ENCODE measurements around the gene OLFML2B. TPM values are rescaled to one million over a fixed set of nuclear protein-coding genes. Genes with fewer than 3 reads are reported as not detected.
"Not testable (repeated sequence)": the region's sequence is repeated elsewhere in the genome, so short reads cannot be mapped to it uniquely, and the experiment has no call there.

OLFML2B gene
- total RNA-seq, 1 experiment from 2014 or later = 0.29 TPM

GRCh38 chr1:162035241-162035640 lies 11.6 kb upstream of the OLFML2B start:
- DNase-seq (ENCODE audit: low read depth) = peak; percentile 80

- no peak for DNase-seq (ENCODE audit: low read depth)
These were observed 9.8 kb upstream of the OLFML2B start for GRCh38 chr1:162033428-162033827.

GRCh38 chr1:162030759-162031280 lies 7.2 kb upstream of the OLFML2B start:
- DNase-seq (ENCODE audit: low read depth) = no peak

- no peak for DNase-seq (ENCODE audit: low read depth)
These were observed 5.5 kb upstream of the OLFML2B start for GRCh38 chr1:162029157-162029556.

GRCh38 chr1:162028726-162029125 lies 5.1 kb upstream of the OLFML2B start:
- DNase-seq (ENCODE audit: low read depth) = no peak

GRCh38 chr1:162026881-162027280 lies 3.2 kb upstream of the OLFML2B start:
- DNase-seq (ENCODE audit: low read depth) = no peak

GRCh38 chr1:162025541-162025940 lies 1.9 kb upstream of the OLFML2B start:
- DNase-seq (ENCODE audit: low read depth) = no peak

GRCh38 chr1:162023181-162023546 lies 505 bp downstream of the OLFML2B start:
- DNase-seq (ENCODE audit: low read depth) = no peak

- no peak for DNase-seq (ENCODE audit: low read depth)
These were observed 1.0 kb downstream of the OLFML2B start for GRCh38 chr1:162022626-162023025.

GRCh38 chr1:162021124-162021523 lies 2.5 kb downstream of the OLFML2B start:
- DNase-seq (ENCODE audit: low read depth) = no peak

- no peak for DNase-seq (ENCODE audit: low read depth)
These were observed 3.5 kb downstream of the OLFML2B start for GRCh38 chr1:162020150-162020549.

GRCh38 chr1:162019446-162019845 lies 4.2 kb downstream of the OLFML2B start:
- DNase-seq (ENCODE audit: low read depth) = no peak

GRCh38 chr1:162019006-162019405 lies 4.7 kb downstream of the OLFML2B start:
- peak; percentile 91 for DNase-seq (ENCODE audit: low read depth)

GRCh38 chr1:162018418-162018817 lies 5.3 kb downstream of the OLFML2B start:
- DNase-seq (ENCODE audit: low read depth) = no peak

GRCh38 chr1:162017791-162018190 lies 5.9 kb downstream of the OLFML2B start:
- not testable (repeated sequence) for DNase-seq (ENCODE audit: low read depth)

GRCh38 chr1:162016631-162017030 lies 7.0 kb downstream of the OLFML2B start:
- no peak for DNase-seq (ENCODE audit: low read depth)

- DNase-seq (ENCODE audit: low read depth) = no peak
These were observed 8.5 kb downstream of the OLFML2B start for GRCh38 chr1:162015196-162015595.

- no peak for DNase-seq (ENCODE audit: low read depth)
These were observed 9.5 kb downstream of the OLFML2B start for GRCh38 chr1:162014202-162014601.

- no peak for DNase-seq (ENCODE audit: low read depth)
These were observed 10.4 kb downstream of the OLFML2B start for GRCh38 chr1:162013289-162013688.

GRCh38 chr1:162011337-162012012 lies 12.2 kb downstream of the OLFML2B start:
- no peak for DNase-seq (ENCODE audit: low read depth)

- no peak for DNase-seq (ENCODE audit: low read depth)
These were observed 13.5 kb downstream of the OLFML2B start for GRCh38 chr1:162010175-162010506.

GRCh38 chr1:162009501-162010174 lies 14.0 kb downstream of the OLFML2B start:
- DNase-seq (ENCODE audit: low read depth) = no peak

- no peak for DNase-seq (ENCODE audit: low read depth)
These were observed 14.9 kb downstream of the OLFML2B start for GRCh38 chr1:162008799-162009198.

GRCh38 chr1:162007466-162007865 lies 16.2 kb downstream of the OLFML2B start:
- no peak for DNase-seq (ENCODE audit: low read depth)

Data from Daoy (cell line).